Brain microvascular endothelial cell (primary cell): ENCODE data around the gene APBA2.

Experiments
- DNase-seq: peaks from one replicate; pipeline ENCODE4 v3.0.0-alpha.2; 2020
- H3K27ac ChIP-seq: fragments of 250-450 bp; sonication (Bioruptor Pico); 2 replicates; pipeline ENCODE4 v1.5.1; 2020; ENCODE audit warnings: mild to moderate bottlenecking, moderate library complexity
- H3K27me3 ChIP-seq: fragments of 250-450 bp; sonication (Bioruptor Pico); replicated peaks from 2 replicates; pipeline ENCODE4 v1.5.1; 2020; ENCODE audit warnings: mild to moderate bottlenecking
- H3K36me3 ChIP-seq: fragments of 250-450 bp; sonication (Bioruptor Pico); replicated peaks from 2 replicates; pipeline ENCODE4 v1.5.1; 2020; ENCODE audit warnings: mild to moderate bottlenecking
- H3K4me3 ChIP-seq: 2 replicates; pipeline ENCODE4 v1.5.1; 2011; ENCODE audit warnings: low read depth, mild to moderate bottlenecking, control low read depth, low read length, moderate library complexity
- in situ Hi-C: cut with HindIII; loops from 2 replicates; pipeline ENCODE4 v1.10.0; 2017; ENCODE audit warnings: low sequenced_read_pairs, low pct_ligation_motif_present
- TF ChIP-seq, protein P1 (sequence below): IDR thresholded peaks from 2 replicates; pipeline ENCODE4 v1.5.1; 2011; ENCODE audit warnings: low read depth, mild to moderate bottlenecking, moderate library complexity, low read length, control low read depth, inconsistent platforms; ENCODE audit errors: missing control alignments

The APBA2 gene

DNA sequence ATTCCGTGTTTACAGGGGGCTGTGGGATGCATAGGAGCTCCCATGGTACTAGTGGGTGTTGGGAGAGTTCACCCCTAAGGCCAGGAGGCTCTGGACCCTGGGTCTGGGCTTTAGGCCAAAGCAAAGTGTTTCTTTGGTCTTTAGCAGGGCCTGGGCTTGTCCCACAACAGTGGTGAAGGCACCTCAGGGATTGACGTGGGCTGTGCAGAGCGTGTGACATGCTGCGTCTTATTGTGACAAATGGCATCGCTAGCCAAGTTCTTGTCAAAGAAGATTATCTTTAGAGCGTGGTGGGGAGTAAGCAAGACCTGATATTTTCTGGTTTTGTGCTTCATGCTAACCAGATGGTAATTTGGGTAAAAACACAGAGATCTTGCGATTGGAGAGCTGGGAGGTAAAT lies 170.1 kb downstream of the APBA2 start:
- in situ Hi-C loops = no loop called here
- TF ChIP-seq, protein P1, sequence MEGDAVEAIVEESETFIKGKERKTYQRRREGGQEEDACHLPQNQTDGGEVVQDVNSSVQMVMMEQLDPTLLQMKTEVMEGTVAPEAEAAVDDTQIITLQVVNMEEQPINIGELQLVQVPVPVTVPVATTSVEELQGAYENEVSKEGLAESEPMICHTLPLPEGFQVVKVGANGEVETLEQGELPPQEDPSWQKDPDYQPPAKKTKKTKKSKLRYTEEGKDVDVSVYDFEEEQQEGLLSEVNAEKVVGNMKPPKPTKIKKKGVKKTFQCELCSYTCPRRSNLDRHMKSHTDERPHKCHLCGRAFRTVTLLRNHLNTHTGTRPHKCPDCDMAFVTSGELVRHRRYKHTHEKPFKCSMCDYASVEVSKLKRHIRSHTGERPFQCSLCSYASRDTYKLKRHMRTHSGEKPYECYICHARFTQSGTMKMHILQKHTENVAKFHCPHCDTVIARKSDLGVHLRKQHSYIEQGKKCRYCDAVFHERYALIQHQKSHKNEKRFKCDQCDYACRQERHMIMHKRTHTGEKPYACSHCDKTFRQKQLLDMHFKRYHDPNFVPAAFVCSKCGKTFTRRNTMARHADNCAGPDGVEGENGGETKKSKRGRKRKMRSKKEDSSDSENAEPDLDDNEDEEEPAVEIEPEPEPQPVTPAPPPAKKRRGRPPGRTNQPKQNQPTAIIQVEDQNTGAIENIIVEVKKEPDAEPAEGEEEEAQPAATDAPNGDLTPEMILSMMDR = no peak

DNA sequence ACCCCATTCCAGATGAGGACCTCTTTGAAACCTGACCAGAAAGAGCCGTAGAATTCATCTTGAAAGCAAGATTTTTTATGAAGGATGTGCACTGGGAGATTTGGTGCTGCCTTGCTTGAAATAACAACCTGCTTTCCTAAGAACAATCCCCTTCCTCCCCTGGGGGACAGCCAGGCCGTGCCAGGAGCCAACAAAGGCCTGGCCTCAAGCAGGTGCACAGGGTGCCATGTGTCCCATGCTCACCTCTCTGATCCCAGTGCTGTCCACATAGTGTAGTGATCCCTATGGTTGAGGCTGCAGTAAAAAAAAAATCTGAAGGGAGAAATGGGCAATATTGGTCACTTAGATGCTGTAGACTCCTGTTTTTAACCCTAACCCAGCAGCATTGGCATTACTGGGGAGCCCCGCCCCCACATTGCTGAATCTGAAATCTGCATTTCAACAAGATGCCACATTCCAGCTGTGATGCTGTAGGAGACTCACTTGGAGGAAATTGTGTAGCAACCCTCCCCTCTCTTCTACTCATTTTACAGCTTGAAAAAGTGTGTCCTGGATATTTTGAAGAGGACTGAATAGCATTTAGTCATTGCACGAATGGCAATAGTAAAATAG lies 171.2 kb downstream of the APBA2 start:
- no peak for DNase-seq
- H3K27ac ChIP-seq = no peak overlapping the region

More for the DNA sequence above, 170.1 kb downstream of the APBA2 start:
- no peak for DNase-seq
- H3K36me3 ChIP-seq = no peaks in the 10 kb centered on the region
- no peaks in the 10 kb centered on the region for H3K27me3 ChIP-seq
- H3K4me3 ChIP-seq = no peak overlapping the region
- H3K27ac ChIP-seq = no peak overlapping the region

GRCh38 chr15:29057856-29058255 lies 172.1 kb downstream of the APBA2 start:
- TF ChIP-seq, protein P1 = no peak
- DNase-seq = no peak
- H3K36me3 ChIP-seq = no peaks in the 10 kb centered on the region
- no peaks in the 10 kb centered on the region for H3K27me3 ChIP-seq
- no peak overlapping the region for H3K27ac ChIP-seq
- no peak overlapping the region for H3K4me3 ChIP-seq
- in situ Hi-C loops = no loop called here

More for the DNA sequence above, 171.2 kb downstream of the APBA2 start:
- H3K4me3 ChIP-seq = no peak overlapping the region
- in situ Hi-C loops = no loop called here
- no peaks in the 10 kb centered on the region for H3K27me3 ChIP-seq
- TF ChIP-seq, protein P1 = no peak
- H3K36me3 ChIP-seq = no peaks in the 10 kb centered on the region

GRCh38 chr15:29058903-29059539 lies 173.2 kb downstream of the APBA2 start:
- in situ Hi-C loops = no loop called here
- DNase-seq = no peak
- Histone ChIP-seq H3K27me3 (no peaks in the 10 kb centered on the region), H3K4me3 (no peak overlapping the region), H3K36me3 (no peaks in the 10 kb centered on the region), H3K27ac (no peak overlapping the region)
- TF ChIP-seq, protein P1 = no peak

GRCh38 chr15:29059871-29060640 lies 174.3 kb downstream of the APBA2 start:
- no peak for DNase-seq
- TF ChIP-seq, protein P1 = no peak
- in situ Hi-C loops = no loop called here
- H3K27me3 ChIP-seq = no peaks in the 10 kb centered on the region
- no peak overlapping the region for H3K4me3 ChIP-seq
- no peak overlapping the region for H3K27ac ChIP-seq
- H3K36me3 ChIP-seq = no peaks in the 10 kb centered on the region
